Fibroblast of the conjunctiva (primary cell): Measurements from ENCODE around the gene PRRC2C.
"Not testable (repeated sequence)": the region's sequence is repeated elsewhere in the genome, so short reads cannot be mapped to it uniquely, and the experiment has no call there.

Source experiments
- DNase-seq: peaks from one replicate; pipeline ENCODE4 v3.0.0-alpha.2; 2010; ENCODE audit warnings: low read depth

Gene PRRC2C

GRCh38 chr1:171485375-171486047 lies at the start of gene PRRC2C:
TSS of gene PRRC2C (plus strand) at chr1:171485530. CDS start at chr1:171512089, 26,559 bp downstream.
- peak; percentile 98 for DNase-seq

DNA sequence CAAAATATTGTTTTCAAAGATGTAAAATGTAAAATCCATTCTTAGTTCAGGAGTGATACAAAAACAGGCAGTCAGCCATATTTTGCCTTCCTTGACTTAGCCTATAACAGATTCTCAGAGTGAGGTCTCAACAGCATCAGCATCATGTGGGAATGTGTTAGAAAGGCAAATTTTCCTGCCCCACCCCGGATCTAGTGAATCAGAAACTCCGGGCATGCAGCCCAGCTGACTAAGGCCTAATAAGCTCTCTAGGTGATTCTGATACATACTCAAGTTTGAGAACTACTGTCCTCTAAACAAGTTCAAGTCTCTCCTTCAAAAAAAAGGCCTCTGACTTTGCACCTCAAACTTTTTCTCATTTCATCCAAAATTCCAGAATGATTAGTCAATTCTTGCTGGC lies 46.9 kb upstream of the PRRC2C start:
- DNase-seq = peak; percentile 94

DNA sequence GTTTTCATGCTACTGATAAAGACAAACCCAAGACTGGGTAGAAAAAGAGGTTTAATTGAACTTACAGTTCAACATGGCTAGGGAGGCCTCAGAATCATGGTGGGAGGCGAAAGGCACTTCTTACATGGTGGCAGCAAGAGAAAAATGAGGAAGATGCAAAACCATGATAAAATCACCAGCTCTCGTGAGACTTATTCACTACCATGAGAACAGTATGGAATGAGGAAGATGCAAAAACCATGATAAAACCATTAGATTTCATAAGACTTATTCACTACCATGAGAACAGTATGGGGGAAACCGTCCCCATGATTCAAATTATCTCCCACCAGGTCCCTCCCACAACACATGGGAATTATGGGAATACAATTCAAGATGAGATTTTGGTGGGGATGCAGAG lies 45.1 kb upstream of the PRRC2C start:
- DNase-seq = not testable (repeated sequence)

- not testable (repeated sequence) for DNase-seq
These were observed 43.9 kb upstream of the PRRC2C start for GRCh38 chr1:171441278-171441895.

DNA sequence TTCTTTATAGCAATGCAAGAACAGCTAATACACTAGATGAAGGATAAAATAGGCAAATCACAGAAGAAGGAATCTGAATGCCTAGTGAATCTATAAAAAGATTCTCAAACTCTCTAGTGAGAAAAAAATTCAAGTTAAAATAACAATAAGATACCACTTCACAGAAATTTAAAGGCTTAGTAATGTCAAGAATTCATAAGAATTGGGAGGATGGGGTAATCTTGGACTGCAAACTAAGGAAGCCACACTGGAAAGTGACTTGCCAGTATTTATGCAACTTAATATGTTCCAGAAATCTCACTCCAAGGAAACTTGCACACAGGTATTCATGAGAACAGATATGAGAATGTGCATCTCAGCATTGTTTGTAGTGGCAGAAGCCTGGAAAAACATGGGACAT lies 38.9 kb upstream of the PRRC2C start:
- no peak for DNase-seq

DNA sequence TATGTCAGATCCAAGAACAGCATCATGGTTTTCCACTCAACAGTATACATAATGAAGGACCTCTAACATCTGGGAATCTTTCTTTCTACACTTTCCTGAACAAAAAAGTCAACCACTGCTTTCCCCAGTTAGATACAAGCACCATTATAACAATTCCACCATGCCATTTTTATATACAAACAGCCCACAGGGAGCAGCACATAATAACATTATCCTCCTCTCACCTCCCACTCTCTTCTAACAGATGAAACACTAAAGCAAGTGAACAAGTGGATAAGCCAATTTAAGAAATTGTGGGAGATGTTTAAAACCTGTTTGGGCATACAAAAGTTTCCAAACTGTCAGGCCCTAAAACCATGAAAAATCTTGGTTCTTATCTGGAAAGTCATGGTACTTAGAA lies 29.4 kb upstream of the PRRC2C start:
- DNase-seq = no peak

- DNase-seq = no peak
These were observed 27.9 kb upstream of the PRRC2C start for GRCh38 chr1:171457412-171457811.

GRCh38 chr1:171460018-171460620 lies 25.2 kb upstream of the PRRC2C start:
- no peak for DNase-seq

- DNase-seq = no peak
These were observed 17.7 kb upstream of the PRRC2C start for GRCh38 chr1:171467626-171468025.

DNA sequence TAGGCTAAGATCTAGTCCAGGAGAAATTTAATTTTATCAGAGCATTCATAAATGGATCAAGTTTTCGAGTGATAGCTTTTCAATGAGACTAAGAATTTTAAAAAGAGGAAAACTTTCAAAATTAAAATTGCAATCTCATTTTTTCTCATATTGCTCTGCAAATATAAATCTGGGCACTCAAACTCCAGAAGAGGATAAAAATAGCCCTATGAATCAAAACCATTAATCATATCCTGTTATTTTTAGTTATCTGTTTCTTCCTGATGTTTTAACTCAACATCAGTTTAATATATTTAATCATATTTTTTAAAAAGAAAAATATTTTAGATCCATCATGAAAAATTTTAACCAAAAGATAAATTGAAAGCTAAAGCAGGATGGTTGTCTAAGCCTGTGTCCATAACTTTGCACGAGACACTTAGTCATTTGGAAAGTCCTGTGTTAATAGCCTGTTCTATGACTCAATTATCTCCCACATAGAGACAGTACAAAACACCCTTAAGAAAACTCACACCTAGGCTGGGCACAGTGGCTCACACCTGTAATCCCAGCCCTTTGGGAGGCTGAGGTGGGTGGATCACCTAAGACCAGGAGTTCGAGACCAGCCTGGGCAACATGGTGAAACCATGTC lies 17.1 kb upstream of the PRRC2C start:
- DNase-seq = no peak

DNA sequence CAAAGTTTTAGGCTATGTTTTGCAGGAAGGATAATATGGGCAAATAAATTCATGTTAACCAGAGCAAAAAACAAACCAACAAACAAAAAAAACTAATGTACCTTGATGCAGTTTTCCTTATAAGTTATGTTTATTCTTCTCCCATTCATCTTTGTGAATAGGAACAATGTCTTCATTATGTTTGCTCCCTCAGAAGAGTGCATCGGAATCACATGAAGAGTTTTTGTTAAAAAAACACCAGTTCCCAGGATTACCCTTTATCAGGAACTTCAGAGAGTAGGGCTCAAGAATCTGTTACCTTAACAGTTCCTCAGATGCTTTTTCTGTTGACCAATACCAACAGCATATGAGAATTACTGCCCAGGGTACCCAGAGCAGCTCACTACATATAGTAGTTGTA lies 14.6 kb upstream of the PRRC2C start:
- no peak for DNase-seq

GRCh38 chr1:171472183-171472647 lies 13.1 kb upstream of the PRRC2C start:
- DNase-seq = no peak

GRCh38 chr1:171476829-171477228 lies 8.5 kb upstream of the PRRC2C start:
- no peak for DNase-seq

DNA sequence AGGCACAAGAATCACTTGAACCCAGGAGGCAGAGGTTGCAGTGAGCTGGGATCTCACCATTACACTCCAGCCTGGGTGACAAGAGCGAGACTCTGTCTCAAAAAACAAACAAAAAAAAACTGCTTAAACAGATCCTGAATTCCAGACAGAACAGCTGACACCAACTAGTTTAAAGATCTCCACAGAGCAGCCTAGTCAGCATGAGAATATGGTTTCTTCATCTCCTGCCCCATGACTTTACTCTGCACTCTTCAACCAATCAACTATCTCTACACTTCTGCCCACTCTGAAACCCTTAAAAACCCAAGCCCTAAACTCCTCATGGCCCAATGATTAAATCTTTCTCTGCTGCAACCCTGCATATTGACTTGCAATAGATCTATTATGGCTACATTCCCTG lies 7.5 kb upstream of the PRRC2C start:
- DNase-seq = no peak

DNA sequence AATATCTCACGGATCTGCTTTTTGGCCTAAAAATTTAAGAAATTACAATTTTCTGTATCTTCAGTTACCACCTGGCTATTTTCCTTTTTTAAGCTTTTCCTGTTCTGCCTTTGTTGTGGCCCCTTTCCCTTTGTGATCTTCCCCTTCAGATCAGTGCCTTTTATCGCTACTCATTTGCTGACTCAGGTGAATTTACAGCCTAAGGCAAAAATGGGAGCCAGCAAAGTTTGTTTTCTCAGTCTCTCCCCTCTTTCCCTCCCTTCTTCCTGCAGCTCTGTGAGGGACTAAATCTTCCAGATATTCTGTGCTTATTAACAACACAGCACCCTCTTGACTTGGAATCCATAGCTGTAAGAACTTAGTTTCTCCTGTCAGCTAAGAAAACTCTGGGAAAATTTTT lies 5.3 kb upstream of the PRRC2C start:
- no peak for DNase-seq

DNA sequence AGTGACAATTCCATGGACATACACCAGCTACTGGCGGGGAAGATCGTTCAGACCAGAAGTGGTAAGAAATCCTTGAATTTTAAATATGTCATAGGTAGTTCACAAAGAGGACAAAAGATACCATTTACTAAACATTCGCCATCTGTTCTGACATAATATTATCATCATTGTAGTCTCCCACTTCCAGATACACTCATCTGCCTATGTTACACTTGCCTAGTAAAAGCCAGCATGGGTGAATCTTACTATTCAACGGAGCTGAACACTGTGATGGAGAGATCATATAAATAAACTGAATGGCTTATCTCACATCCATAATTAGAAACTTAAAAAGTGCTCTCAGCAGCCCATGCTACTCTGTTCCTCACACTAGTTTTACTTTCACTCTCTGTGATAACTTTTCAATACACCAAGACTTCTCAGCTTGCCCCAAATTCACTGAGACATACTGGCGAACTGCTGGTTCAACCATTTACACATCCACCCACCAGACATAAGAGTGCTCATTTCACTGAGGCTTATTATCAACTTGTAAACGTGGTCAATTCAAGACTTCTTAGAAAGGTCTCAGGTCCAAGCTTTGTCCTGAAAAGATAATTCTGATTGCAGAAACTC lies 463 bp upstream of the PRRC2C start:
- DNase-seq = peak; percentile 5

DNA sequence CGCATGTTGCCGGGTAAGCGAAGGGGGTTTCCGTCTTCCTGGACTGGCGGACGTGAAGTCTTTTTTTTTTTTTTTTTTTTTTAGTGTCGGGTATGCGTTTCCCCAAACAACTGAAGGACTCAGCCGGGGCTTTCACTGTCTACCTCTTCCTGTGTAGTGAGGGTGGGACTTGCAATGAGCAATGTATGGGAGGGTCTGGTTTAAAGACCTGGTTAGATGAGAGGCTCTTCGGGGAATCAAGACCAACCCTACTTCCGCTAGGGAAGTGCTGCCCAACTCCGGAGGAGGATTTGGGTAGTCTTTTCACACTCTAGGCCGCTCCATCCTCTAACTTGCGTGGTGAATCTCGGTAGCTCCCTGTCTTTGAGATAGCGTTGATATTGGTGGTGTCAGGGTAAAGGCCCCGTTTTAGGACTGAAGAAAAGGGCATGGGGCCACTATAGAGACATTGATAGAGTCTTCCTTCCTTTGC lies 754 bp downstream of the PRRC2C start:
- peak; percentile 51 for DNase-seq

GRCh38 chr1:171487038-171487437 lies 1.7 kb downstream of the PRRC2C start:
- no peak for DNase-seq

DNA sequence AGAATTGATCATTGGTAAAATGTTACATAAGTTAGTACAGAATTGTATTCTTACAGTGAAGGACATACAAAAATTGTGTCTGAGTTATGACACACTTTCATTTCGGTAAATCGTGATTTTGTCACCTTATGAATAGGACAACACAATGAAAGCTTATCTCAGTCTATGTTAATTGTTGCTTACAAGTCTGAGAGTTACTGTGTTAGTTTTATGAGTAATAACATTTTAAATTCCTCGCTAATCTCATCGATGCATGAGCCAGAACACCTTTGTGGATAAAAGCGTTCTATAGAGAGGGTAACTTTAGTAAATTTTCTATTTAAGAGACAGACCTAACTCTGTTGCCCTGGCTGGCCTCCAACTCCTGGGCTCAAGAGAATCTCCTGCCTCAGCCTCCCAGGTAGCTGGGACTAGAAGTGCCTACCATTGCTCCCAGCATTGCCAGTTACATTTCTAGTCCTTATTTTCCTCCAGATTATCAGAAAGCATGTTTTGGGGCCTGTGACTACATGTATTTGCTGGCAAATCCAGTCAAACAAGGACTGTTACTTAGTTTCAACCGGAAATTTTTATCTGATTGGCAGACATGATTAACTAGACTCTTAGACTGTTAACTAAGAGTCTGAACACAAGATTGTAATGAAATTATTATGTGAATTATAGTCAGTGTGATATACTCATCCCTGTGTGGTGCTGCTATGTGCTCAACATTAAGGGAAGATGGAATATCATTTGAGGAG lies 3.0 kb downstream of the PRRC2C start:
- DNase-seq = no peak

DNA sequence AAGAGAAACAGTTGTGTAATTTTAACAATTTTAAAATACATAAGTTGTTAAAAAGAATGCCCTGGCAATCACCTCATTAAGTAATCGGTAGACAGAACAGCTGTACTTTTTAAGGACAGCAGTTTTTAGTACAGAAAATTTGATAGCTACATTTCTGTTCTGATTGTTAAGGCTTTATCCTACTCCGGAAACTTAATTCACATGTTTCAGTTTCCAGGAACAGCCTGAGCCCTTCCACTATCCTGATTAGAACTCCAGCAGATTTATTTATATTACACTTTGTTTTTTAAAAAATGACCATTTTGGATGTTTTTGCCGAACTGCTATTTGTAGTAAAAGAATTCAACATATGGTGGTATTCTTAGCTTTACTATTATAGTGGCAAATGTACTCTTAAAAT lies 8.7 kb downstream of the PRRC2C start:
- DNase-seq = no peak

GRCh38 chr1:171495444-171495843 lies 10.1 kb downstream of the PRRC2C start:
- DNase-seq = no peak

DNA sequence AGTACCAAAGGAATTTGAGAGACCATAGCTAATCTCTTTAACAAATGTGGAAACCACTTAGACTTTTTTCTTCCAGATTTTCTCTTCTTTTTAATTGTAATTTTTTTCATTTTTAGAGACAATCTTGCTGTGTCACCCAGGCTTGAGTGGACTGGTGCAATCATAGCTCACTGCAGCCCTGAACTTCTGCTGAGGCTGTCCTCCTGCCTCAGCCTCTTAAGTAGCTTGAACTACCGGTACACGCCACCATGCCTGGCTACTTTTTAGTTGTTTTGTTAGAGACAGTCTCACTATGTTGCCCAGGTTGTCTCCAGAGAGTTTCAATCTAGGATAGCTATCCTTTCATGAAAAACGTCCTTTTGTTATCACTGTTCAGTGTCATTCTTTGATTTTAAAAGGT lies 15.0 kb downstream of the PRRC2C start:
- DNase-seq = no peak
